HG03060 (cell line): ENCODE results near the gene DNAJC7.

Experiments
- ATAC-seq: cut with Tn5 transposase; IDR thresholded peaks from one replicate; pipeline ENCODE4 v1.9.1; 2021; ENCODE audit warnings: low read depth, moderate number of reproducible peaks; ENCODE audit not compliant: unreplicated experiment

DNAJC7 gene

DNA sequence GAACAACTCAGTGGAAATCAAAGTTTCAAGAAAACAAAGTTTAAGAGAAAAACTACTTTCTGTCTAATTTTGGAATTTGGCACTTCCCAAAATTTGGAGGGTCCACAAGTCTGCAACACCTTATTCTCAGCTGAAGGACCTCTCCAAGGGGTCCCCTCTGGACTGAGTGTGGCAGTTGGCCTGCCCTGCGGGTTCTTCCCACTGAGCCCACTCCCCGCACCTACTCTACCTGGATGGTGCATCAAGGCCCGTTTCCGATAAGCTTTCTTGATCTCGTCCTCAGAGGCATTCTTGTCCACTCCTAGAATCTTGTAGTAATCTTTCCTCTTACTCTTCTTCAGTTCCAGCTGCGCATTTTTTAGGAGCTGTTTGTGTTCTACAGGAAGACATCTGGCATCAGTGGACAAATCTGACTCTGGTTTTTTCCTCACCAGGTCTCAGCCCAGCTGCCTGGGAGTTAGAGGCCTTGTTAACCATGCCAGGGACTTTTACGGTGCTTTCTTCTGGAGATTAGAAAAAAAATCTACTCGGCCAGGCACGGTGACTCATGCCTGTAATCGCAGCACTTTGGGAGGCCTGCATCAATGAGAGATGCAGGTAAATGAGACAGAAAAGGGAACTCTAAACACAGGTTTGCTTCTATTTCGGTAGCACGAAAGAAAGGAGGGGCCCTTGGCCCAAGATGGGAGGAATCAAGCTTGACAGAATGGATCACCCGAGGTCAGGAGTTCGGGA is 35.0 kb downstream of the DNAJC7 start:
- no peak for ATAC-seq

DNA sequence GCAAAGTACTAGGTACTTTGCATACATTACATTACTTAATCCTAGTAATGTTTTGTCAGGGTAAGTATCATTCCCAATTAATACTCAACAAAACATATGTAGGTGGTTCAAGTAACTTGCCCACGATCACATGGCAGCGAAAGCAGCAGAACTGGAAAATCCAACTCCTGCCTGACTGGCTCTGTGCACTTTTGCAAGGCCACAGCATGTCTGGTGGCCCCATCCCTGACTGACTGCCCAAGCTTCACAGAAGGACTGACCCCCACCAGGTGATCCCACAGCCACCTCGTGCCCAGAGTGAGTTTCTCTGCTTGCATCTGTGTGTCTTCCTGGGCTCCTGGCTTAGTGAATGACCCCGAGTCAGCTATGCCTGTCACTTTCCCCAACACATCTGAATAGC is 39.2 kb downstream of the DNAJC7 start:
- no peak for ATAC-seq

DNA sequence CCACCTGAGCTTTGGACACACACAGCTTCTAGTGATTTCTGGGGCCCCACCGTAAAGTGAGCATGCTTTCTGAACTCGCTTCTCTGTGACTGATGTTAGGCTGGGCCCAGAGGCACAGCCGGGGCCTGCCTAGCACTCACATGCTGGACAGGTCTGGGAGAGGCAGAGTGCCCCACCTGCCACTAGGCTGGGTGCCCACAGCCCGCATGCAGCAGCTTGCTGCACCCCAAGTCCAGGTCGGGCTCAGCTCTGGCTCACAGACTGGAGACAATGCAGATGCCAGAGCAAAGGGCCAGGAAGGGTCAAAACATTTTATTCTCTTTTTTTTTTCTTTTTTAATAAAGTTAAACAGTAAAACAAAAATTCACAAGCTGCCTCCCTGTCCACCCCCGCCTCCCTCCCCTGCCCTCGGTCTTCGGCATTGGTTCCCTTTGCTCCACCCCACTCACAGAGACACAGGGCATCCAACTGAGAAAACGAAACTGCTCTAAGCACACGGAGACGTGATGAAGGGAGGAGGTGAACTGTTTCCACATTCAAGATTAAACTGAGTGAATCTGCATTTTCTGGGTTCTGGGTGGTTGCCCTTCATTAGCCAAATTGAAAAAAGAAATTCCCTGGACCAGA is 41.0 kb downstream of the DNAJC7 start:
- no peak for ATAC-seq

DNA sequence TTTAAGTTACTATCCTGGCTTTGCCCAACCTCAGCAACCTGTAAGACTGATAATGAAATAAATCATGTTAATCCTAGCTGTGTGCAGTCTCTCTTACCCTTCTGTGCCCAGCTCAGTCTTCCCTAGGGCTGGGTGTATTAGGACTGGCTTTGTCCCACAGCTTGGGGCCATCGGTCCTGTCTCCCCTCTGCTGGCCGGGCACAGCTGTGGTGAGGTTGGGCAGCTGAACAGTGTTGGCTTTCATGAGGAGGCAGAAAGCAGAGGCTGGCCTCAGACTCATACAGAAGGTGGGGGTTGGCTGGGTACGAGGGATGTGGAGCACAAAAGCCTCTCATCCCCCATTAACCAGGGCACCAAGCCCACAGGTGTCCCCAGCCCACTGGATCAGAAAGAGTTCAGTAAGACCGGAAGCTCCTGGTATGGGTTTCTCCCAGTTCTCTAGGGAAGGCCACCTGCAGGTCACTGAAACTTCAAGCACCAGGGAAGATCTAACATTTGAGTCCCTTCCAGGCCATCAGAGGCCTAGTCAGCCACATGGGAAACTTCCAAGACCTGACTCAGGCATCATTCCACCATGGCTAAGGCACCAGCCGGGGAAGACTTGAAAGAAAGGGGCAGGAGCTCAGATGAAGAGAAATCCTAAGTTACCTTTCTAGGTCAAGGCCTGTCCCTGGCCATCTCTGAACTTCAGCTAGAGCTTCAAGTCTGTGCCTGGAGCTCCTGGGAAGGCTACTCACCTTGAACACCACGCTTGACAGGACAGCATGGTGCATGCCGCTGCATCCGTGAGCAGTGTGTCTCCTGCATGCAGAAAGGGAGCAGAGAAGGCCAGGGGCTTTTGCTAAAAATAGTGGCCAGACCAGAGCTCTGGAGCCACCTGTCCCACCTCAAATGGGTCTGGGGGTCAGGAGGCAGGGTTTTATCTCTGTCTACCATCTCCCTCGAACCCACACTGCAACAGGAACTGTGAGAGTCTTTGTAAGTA is 41.8 kb downstream of the DNAJC7 start:
- ATAC-seq: no peak

DNA sequence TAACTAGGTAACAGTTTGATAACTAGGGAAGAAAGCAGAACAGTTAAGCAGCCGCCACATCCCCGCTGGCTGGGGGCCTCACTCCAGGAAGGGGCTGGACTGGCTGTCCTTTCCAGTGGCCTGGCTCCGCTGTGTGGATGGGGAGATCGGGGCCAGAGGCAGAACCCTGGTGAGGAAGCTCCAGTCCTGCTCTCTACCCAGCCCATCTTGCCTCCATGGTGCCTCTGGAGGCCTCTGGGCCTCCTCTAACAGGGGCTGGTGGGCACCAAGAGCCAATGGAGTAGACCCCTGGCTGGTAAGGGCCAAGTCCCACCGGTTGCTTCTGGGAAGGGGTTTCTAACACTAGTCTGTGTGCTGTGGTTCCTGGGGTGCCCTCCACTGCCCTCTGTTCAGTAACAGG is 42.6 kb downstream of the DNAJC7 start:
- no peak for ATAC-seq

DNA sequence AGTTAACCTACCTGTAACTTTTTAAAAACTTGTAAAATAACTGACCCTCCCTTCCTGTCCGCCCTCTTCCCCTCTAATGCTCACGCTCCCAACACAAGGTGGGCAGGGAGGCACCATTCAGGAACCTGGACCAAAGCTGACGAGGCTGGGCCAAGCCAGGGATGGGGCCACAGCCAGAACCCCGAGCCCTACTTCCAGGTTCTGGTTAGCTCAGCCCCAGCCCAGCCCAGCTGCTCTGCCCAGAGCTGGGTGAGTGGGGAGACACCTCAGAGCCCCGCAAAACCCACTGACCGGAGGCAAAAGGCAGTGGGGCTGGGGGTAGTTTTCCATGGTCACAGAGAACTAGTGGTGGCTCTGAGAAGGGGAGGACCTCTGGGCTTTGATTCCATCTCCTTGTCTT is 43.2 kb downstream of the DNAJC7 start:
- ATAC-seq: no peak

DNA sequence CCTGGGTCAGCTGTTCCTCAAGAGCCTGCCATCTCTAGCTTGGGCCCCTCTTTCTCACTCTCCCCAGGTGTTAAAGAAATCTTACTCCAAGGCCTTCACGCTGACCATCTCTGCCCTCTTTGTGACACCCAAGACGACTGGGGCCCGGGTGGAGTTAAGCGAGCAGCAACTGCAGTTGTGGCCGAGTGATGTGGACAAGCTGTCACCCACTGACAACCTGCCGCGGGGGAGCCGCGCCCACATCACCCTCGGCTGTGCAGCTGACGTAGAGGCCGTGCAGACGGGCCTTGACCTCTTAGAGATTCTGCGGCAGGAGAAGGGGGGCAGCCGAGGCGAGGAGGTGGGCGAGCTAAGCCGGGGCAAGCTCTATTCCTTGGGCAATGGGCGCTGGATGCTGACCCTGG is 43.8 kb downstream of the DNAJC7 start:
- no peak for ATAC-seq

DNA sequence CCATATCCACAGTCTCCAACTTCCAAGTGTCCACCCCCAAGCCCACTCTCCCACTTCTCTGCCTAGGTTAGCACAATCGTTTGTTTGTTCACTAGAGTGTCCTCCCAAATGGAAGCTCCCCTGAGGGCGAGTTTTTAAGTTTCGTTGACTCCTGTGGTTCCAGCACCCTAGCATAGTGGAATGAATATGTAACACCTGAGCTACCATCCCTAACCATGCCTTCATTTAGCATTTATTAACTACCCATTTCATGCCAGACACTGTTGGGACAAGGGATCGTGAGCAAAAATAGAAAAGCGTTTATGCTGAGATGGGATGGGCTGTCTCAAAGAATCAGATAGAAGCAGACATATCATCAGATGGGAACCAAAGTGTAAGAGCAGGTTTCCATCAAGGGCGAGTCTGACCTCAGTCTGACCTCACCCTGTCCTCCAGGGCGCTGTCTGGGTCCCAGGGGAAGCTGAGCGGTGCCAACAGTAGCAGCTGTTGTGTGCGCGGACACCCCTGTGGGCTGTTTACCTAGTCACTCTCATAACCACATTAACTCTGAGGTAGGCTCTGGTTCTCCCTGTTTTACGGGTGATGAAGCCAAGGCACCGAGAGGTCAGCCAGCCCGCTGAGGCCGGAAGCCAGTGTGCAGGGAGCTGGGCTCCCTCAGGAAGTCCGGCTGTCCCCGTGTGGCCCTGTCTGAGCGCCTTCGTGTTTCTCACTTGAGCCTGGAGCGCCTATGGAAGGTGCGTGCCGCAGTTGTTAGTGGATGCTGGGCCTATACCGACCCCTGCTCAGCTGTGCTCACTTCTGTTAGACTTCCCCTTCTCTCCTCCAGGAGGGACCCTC is 44.5 kb downstream of the DNAJC7 start:
- ATAC-seq: no peak

DNA sequence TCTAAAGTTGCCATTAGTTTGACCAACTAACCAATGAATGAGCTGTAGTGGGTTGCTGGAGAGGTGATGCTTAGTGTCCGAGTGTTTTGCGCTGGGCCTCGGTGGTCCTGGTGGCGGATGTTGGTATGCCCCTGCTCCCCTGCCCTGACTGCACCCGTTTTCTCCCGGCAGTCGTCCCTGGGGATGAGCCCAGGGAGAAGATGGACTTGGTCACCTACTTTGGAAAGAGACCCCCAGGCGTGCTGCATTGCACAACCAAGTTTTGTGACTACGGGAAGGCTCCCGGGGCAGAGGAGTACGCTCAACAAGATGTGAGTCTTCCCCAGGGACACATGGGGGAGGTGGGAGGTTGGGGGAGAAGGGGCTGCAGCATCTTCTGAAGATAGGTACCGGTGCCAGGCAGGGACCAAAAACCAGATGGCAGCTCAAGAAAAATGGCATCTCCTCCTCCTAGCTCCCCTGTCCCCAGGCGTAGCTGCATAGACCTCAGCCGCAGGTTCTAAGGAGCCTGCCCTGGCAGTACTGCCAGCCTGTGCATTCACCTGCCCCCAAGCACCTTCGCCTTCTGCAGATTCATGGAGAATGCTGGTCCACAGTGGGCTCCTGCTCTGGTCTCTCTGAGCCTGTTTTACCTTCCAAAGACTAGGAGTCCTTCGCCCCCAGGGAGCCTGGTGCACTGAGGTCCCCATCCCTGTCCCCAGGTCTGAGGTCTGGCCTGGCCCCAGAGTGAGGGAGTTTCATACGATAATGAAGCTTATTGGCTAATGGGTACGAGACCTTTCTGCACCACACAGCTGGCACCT is 45.3 kb downstream of the DNAJC7 start:
- no peak for ATAC-seq

DNA sequence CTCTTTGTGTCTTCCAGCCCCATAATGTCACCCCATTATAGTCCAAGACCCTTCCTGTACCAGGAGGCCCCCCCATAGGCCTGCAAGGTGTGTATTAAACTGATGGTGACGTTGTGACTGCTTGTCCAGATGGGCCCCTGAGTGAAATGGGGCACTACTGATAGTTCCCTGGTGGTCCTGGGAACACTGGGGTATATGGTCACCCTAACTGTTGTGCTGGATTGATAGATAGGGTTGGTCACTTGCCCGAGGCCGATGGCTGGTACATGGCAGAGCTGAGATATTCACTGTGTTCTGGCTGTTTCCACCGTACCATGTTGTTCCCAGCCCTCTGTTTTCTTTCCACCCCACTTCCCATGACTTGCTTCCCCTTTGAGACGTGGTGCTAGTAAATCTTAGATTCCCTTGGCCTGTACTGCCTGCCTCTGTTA is 46.3 kb downstream of the DNAJC7 start:
- ATAC-seq: no peak

DNA sequence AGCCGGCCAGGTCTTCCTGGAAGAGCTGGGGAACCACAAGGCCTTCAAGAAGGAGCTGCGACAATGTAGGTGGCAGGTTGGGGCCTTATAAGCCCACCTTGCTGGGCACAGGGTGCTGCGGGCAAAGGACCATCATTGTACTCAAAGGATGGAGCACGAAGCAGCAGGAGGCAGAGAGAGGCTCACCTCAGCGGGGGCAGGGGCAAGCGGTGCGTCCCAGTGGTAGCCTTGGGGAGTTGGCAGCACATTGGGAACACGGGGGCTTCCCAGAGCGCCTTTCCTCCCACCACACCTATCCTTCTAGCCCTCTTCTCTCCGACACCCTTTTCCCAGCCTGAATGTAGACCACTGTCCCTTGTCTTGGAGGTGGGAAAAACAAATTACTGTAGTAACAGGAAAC is 48.6 kb downstream of the DNAJC7 start:
- ATAC-seq: no peak

DNA sequence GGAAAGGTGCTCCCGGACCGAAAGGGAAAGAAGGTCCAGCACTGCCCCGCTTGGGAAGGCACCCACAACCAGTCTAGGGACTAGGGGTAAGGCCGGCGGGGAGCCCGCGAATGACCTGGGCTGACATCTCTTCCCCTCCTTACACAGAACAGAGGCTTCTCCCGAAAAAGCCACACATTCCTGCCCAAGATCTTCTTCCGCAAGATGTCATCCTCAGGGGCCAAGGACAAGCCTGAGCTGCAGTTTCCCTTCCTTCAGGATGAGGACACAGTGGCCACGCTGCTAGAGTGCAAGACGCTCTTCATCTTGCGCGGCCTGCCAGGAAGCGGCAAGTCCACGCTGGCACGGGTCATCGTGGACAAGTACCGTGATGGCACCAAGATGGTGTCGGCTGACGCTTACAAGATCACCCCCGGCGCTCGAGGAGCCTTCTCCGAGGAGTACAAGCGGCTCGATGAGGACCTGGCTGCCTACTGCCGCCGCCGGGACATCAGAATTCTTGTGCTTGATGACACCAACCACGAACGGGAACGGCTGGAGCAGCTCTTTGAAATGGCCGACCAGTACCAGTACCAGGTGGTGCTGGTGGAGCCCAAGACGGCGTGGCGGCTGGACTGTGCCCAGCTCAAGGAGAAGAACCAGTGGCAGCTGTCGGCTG is 49.2 kb downstream of the DNAJC7 start:
- no peak for ATAC-seq

DNA sequence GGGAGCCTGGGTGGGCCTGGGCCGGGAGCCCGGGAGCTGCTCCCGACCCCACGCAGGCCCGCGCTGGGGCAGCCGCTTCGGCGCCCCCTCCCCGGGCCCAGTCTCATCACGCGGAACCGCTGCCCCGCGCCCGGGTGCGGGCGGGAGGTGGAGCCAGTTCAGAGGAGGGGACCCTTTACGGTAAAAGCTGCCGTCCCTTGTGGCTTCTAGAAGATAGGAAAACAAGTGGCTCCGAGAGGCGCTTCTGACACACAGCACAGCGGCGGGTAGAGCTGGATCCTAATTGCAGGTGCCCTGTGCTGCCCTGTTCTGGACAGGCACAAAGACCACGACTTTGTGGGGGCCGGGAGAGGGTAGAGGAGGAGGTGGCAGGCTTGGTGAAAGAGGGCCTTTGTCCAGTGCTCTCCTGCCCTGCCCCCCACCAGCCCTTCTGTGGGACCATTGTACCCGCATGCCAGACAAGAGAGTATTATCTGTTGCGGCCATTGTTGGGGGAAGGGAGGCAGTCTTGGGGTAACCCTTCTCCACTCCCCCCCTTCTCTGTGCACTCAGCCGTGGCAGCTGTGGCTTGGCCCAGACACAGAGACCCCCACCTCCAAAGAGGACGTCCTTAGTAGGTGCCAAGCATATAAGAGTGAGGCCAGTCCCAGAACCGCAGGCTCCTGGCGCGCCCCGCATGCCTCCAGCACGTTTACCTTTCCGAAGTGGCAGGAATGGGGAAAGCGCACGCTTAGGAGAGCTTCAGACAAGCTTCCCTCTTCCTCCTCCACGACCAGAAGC is 49.9 kb downstream of the DNAJC7 start:
- ATAC-seq: no peak

DNA sequence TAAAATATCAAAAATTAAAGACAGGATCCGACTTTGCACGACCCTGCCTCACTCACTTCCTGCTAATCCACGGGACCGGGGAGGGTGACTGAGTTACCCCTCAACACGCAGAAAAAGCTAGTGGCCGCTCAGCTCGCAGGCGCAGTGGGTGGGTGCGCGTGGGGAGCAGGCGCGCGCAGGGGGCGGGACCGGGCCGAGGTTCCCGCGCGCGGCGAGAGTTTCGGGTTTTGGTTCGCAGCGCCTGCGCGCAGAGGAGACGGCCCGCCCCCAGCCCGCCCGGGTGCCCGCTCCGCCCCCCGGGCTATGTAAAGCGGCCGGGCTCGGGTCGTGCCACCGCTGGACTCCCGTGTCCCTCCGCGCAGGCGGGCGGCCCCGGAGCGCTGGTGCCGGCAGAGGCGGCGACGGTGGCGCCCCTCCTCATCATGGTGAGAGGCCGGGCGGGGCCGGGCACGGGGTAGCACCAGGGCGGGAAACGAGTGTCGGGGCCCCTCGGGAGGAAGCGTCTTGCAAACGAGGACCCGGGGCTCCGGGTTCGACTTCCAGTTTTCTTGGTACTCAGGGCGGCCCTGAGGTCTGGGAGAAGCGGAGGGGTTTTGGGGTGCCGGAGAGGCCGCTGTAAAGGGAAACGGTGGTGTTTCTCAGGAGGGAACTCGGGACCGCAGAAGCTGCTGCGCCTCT is 50.6 kb downstream of the DNAJC7 start, which contains the start of gene CNP:
CNP (plus strand) TSS at position 333 of the 678 bp plus-strand sequence; CDS start at position 423, 90 bp downstream.
- no peak for ATAC-seq

DNA sequence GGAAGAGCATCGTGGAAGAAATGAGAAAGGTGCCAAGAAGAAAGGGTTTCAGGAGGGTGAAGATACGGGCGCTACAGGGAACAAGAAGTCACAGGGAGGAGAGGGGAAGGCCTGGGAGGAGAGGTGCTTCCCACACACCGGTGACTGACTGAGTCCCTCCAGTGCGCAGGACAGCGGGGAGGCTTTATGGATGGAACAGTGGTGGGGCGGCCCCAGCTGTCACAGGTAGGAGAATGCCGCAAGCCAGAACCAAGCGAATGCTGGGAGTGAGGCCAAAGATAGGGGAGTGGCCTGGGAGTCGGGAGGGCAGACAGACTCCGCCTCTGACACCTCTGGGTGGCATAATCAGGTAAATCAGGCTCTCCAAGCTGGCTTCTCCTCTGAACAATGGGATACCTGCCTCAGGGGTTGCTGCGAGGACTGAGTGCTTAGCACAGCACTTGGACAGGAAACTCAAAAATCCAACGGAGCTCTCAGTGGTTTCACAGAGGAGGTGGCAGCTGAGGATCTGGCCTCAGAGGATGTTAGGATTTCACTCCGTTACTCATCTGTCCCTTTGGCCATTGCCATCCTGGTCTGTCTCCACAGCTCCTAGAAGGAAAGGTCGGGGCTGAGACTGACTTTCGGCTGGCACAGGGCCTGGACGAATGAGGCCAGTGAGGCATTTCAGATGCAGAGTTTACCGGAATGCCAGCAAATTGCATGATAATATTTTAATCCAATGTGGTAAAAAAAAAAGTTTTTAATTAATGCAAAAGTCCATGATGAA is 51.4 kb downstream of the DNAJC7 start:
- no peak for ATAC-seq

DNA sequence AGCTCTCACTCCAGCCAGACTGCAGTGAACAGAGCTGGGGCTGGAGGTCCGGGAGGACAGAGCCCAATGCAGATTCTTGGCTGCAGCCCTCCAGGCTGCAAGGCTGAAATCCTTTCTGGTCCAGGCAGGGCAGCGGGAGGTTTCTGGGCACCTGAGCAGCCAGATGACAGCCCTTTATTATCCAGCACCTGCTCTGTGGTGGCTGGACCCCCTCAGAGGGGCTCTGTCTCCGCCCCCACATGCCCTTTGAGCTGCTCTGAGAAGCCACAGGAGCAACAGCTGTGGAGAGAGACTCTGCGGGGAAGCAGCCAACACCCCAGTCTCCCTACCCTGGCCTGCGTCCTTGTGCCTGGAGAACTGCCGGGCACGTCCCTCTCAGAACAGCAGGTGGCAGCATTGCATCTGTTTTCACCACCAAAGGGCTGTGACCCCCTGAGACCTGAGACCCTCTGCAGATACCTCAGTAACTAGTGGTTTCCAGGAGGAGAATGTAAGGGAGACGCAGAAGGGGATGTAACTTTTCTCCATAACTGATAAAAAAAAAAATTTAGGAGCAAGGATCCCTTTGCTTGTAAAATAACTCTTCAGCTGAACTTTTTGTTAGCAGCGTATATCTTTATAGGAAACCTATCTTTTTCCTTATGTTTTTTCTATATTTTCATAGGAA is 54.3 kb downstream of the DNAJC7 start:
- ATAC-seq: no peak
